ENCODE data around the gene RBM42. TPM values are rescaled to one million over a fixed set of nuclear protein-coding genes. Genes with fewer than 3 reads are reported as not detected.

The RBM42 gene
- total and polyA plus RNA-seq, 2 donors, result 51.8 to 57.1 TPM

DNA sequence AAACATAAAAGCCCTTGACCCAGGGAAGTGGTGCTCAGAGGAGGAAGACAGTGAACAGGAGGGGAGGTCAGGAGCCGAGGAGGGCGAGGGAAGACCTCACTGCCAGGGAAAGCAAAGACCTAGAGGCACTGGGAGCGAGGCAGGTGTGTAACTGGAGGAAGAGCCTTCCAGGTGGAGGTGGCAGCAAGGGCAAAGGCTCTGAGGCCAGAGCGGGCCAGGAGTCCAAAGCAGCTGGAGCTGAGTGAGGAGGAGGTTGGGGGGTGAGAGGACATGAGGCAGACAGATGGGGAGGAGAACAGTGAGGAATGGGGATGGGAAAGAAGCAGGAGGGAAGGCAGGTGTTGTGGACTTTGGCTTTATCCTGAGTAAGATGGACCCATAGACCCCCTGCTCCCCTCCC lies 41.1 kb downstream of the RBM42 start:
- Histone ChIP-seq H3K4me3 (ENCODE audit: low read length in 2 of 2) (no peak overlapping the region), H3K9me3 (ENCODE audit: control insufficient read depth in 2 of 2, insufficient read depth in 1 of 2, low read length in 1 of 2) (no peaks in the 10 kb centered on the region), H3K27ac (ENCODE audit: low read depth in 1 of 2, low read length in 1 of 2) (no peak overlapping the region), H3K27me3 (ENCODE audit: control insufficient read depth in 2 of 2, insufficient read depth in 1 of 2, low read length in 1 of 2) (peaks cover 10 to 37% of the 10 kb centered on the region in 2 donors), H3K36me3 (ENCODE audit: control insufficient read depth in 2 of 2, insufficient read depth in 2 of 2, low read length in 1 of 2) (peaks cover 3 to 11% of the 10 kb centered on the region in 2 donors), H3K4me1 (ENCODE audit: control insufficient read depth in 2 of 2, insufficient read depth in 2 of 2, low read length in 2 of 2) (no peaks in the 10 kb centered on the region)
- DNase-seq (ENCODE audit: low read depth in 6 of 9, low spot score in 9 of 9), result no peak
- WGBS, result 85% methylated on average over 4 of the region's 4 CpGs

- Histone ChIP-seq H3K9me3 (ENCODE audit: control insufficient read depth in 2 of 2, insufficient read depth in 1 of 2, low read length in 1 of 2) (no peaks in the 10 kb centered on the region), H3K27me3 (ENCODE audit: control insufficient read depth in 2 of 2, insufficient read depth in 1 of 2, low read length in 1 of 2) (peaks cover 10 to 40% of the 10 kb centered on the region in 2 donors), H3K4me1 (ENCODE audit: control insufficient read depth in 2 of 2, insufficient read depth in 2 of 2, low read length in 2 of 2) (no peaks in the 10 kb centered on the region), H3K36me3 (ENCODE audit: control insufficient read depth in 2 of 2, insufficient read depth in 2 of 2, low read length in 1 of 2) (peaks cover under 1 to 4% of the 10 kb centered on the region in 2 donors), H3K4me3 (ENCODE audit: low read length in 2 of 2) (no peak overlapping the region), H3K27ac (ENCODE audit: low read depth in 1 of 2, low read length in 1 of 2) (no peak overlapping the region)
- 96% methylated on average over 1 of the region's 1 CpG for WGBS
- no peak for DNase-seq (ENCODE audit: low read depth in 6 of 9, low spot score in 9 of 9)
These were observed 41.9 kb downstream of the RBM42 start for GRCh38 chr19:35670686-35671085.

- no peak for DNase-seq (ENCODE audit: low read depth in 6 of 9, low spot score in 9 of 9)
- Histone ChIP-seq H3K9me3 (ENCODE audit: control insufficient read depth in 2 of 2, insufficient read depth in 1 of 2, low read length in 1 of 2) (no peaks in the 10 kb centered on the region), H3K27me3 (ENCODE audit: control insufficient read depth in 2 of 2, insufficient read depth in 1 of 2, low read length in 1 of 2) (peaks cover 10 to 41% of the 10 kb centered on the region in 2 donors), H3K27ac (ENCODE audit: low read depth in 1 of 2, low read length in 1 of 2) (no peak overlapping the region), H3K36me3 (ENCODE audit: control insufficient read depth in 2 of 2, insufficient read depth in 2 of 2, low read length in 1 of 2) (no peaks in the 10 kb centered on the region), H3K4me1 (ENCODE audit: control insufficient read depth in 2 of 2, insufficient read depth in 2 of 2, low read length in 2 of 2) (no peaks in the 10 kb centered on the region), H3K4me3 (ENCODE audit: low read length in 2 of 2) (no peak overlapping the region)
- 65% methylated on average over 3 of the region's 3 CpGs for WGBS
These were observed 43.0 kb downstream of the RBM42 start for GRCh38 chr19:35671818-35672217.

GRCh38 chr19:35673121-35673804 lies 44.4 kb downstream of the RBM42 start:
- H3K9me3 ChIP-seq (ENCODE audit: control insufficient read depth in 2 of 2, insufficient read depth in 1 of 2, low read length in 1 of 2), result no peaks in the 10 kb centered on the region
- H3K36me3 ChIP-seq (ENCODE audit: control insufficient read depth in 2 of 2, insufficient read depth in 2 of 2, low read length in 1 of 2), result no peaks in the 10 kb centered on the region
- no peak overlapping the region for H3K27ac ChIP-seq (ENCODE audit: low read depth in 1 of 2, low read length in 1 of 2)
- DNase-seq (ENCODE audit: low read depth in 6 of 9, low spot score in 9 of 9), result no peak
- H3K4me1 ChIP-seq (ENCODE audit: control insufficient read depth in 2 of 2, insufficient read depth in 2 of 2, low read length in 2 of 2), result no peaks in the 10 kb centered on the region
- no peak overlapping the region for H3K4me3 ChIP-seq (ENCODE audit: low read length in 2 of 2)
- H3K27me3 ChIP-seq (ENCODE audit: control insufficient read depth in 2 of 2, insufficient read depth in 1 of 2, low read length in 1 of 2), result peaks cover 10 to 41% of the 10 kb centered on the region in 2 donors
- WGBS, result 11% methylated on average over 39 of the region's 39 CpGs

GRCh38 chr19:35675589-35676140 lies 46.8 kb downstream of the RBM42 start:
- no peaks in the 10 kb centered on the region for H3K36me3 ChIP-seq (ENCODE audit: control insufficient read depth in 2 of 2, insufficient read depth in 2 of 2, low read length in 1 of 2)
- no peaks in the 10 kb centered on the region for H3K9me3 ChIP-seq (ENCODE audit: control insufficient read depth in 2 of 2, insufficient read depth in 1 of 2, low read length in 1 of 2)
- no peaks in the 10 kb centered on the region for H3K4me1 ChIP-seq (ENCODE audit: control insufficient read depth in 2 of 2, insufficient read depth in 2 of 2, low read length in 2 of 2)
- H3K27ac ChIP-seq (ENCODE audit: low read depth in 1 of 2, low read length in 1 of 2), result no peak overlapping the region
- no peak for DNase-seq (ENCODE audit: low read depth in 6 of 9, low spot score in 9 of 9)
- WGBS, result 82% methylated on average over 15 of the region's 15 CpGs
- no peak overlapping the region for H3K4me3 ChIP-seq (ENCODE audit: low read length in 2 of 2)
- peaks cover 10 to 37% of the 10 kb centered on the region in 2 donors for H3K27me3 ChIP-seq (ENCODE audit: control insufficient read depth in 2 of 2, insufficient read depth in 1 of 2, low read length in 1 of 2)

Other genes with a start within 250 kb of the RBM42 start
- gene FFAR2, start 180.8 kb upstream of the RBM42 start, total RNA-seq, result 0.47 TPM
- 1.1 TPM for gene FFAR2, start 180.8 kb upstream of the RBM42 start, polyA plus RNA-seq
- 7.9 TPM for gene KRTDAP, start 138.6 kb upstream of the RBM42 start, total RNA-seq
- gene KRTDAP, start 138.6 kb upstream of the RBM42 start, polyA plus RNA-seq, result 523 TPM
- gene DMKN, start 115.4 kb upstream of the RBM42 start, total RNA-seq, result 23.2 TPM
- gene DMKN, start 115.4 kb upstream of the RBM42 start, polyA plus RNA-seq, result 175 TPM
- 1.5 TPM for gene SBSN, start 100.7 kb upstream of the RBM42 start, total RNA-seq
- 56.1 TPM for gene SBSN, start 100.7 kb upstream of the RBM42 start, polyA plus RNA-seq
- 0.19 TPM for gene GAPDHS, start 95.6 kb upstream of the RBM42 start, total RNA-seq
- gene GAPDHS, start 95.6 kb upstream of the RBM42 start, polyA plus RNA-seq, result 0.16 TPM
- 45.0 TPM for gene TMEM147, start 83.4 kb upstream of the RBM42 start, total RNA-seq
- gene TMEM147, start 83.4 kb upstream of the RBM42 start, polyA plus RNA-seq, result 61.1 TPM
- 0.42 TPM for gene ATP4A, start 65.4 kb upstream of the RBM42 start, total RNA-seq
- gene ATP4A, start 65.4 kb upstream of the RBM42 start, polyA plus RNA-seq, result 1.1 TPM
- not detected for gene PMIS2, start 42.9 kb upstream of the RBM42 start, total RNA-seq
- gene PMIS2, start 42.9 kb upstream of the RBM42 start, polyA plus RNA-seq, result not detected
- gene HAUS5, start 16.3 kb upstream of the RBM42 start, total RNA-seq, result 11.8 TPM
- 22.8 TPM for gene HAUS5, start 16.3 kb upstream of the RBM42 start, polyA plus RNA-seq
- 0.76 TPM for gene ETV2, start 12.7 kb downstream of the RBM42 start, total RNA-seq
- 1.5 TPM for gene ETV2, start 12.7 kb downstream of the RBM42 start, polyA plus RNA-seq
- 636 TPM for gene COX6B1, start 19.3 kb downstream of the RBM42 start, total RNA-seq
- 656 TPM for gene COX6B1, start 19.3 kb downstream of the RBM42 start, polyA plus RNA-seq
- not detected for gene UPK1A, start 37.5 kb downstream of the RBM42 start, total RNA-seq
- gene UPK1A, start 37.5 kb downstream of the RBM42 start, polyA plus RNA-seq, result 0.94 TPM
- gene ZBTB32, start 75.5 kb downstream of the RBM42 start, total RNA-seq, result 0.09 TPM
- gene ZBTB32, start 75.5 kb downstream of the RBM42 start, polyA plus RNA-seq, result 2.0 TPM
- gene KMT2B, start 89.0 kb downstream of the RBM42 start, total RNA-seq, result 5.2 TPM
- 39.0 TPM for gene KMT2B, start 89.0 kb downstream of the RBM42 start, polyA plus RNA-seq
- 12.2 TPM for gene IGFLR1, start 113.4 kb downstream of the RBM42 start, total RNA-seq
- gene IGFLR1, start 113.4 kb downstream of the RBM42 start, polyA plus RNA-seq, result 67.8 TPM
- 19.8 TPM for gene U2AF1L4, start 116.4 kb downstream of the RBM42 start, total RNA-seq
- 45.0 TPM for gene U2AF1L4, start 116.4 kb downstream of the RBM42 start, polyA plus RNA-seq
- 65.1 TPM for gene PSENEN, start 116.6 kb downstream of the RBM42 start, total RNA-seq
- 104 TPM for gene PSENEN, start 116.6 kb downstream of the RBM42 start, polyA plus RNA-seq
- gene LIN37, start 119.5 kb downstream of the RBM42 start, total RNA-seq, result 7.6 TPM
- gene LIN37, start 119.5 kb downstream of the RBM42 start, polyA plus RNA-seq, result 24.2 TPM
- 0.28 TPM for gene HSPB6, start 128.0 kb downstream of the RBM42 start, total RNA-seq
- 18.9 TPM for gene HSPB6, start 128.0 kb downstream of the RBM42 start, polyA plus RNA-seq
- 2.0 TPM for gene PROSER3, start 129.1 kb downstream of the RBM42 start, total RNA-seq
- 10.0 TPM for gene PROSER3, start 129.1 kb downstream of the RBM42 start, polyA plus RNA-seq
- gene ARHGAP33, start 146.5 kb downstream of the RBM42 start, total RNA-seq, result 1.5 TPM
- 18.6 TPM for gene ARHGAP33, start 146.5 kb downstream of the RBM42 start, polyA plus RNA-seq
- gene PRODH2, start 183.8 kb downstream of the RBM42 start, total RNA-seq, result 0.19 TPM
- 0.23 TPM for gene PRODH2, start 183.8 kb downstream of the RBM42 start, polyA plus RNA-seq
- gene NPHS1, start 223.5 kb downstream of the RBM42 start, total RNA-seq, result 2.4 TPM
- gene NPHS1, start 223.5 kb downstream of the RBM42 start, polyA plus RNA-seq, result 0.34 TPM
- 2.2 TPM for gene KIRREL2, start 227.9 kb downstream of the RBM42 start, total RNA-seq
- gene KIRREL2, start 227.9 kb downstream of the RBM42 start, polyA plus RNA-seq, result 0.75 TPM
- gene APLP1, start 239.5 kb downstream of the RBM42 start, total RNA-seq, result 2.5 TPM
- 3.3 TPM for gene APLP1, start 239.5 kb downstream of the RBM42 start, polyA plus RNA-seq